ENCODE measurements around the gene HCN2.

The HCN2 gene

DNA sequence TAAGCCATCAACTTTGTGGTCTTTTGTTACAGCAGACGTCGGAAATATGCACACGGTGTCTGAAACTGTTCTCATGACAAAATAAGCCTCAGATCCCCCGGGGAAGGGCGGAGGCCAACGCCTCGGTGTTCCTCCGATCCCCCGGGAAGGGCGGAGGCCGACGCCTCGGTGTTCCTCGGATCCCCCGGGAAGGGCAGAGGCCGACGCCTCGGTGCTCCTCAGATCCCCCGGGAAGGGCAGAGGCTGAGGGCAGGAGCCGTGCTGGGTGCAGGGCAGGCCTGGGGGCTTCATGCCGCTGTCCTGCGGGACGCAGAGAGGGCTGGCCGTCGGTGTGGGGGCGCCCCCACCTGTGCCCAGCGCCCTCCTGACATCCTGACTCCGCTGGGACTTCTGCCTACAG, 54.7 kb downstream of the HCN2 start:
- TF ChIP-seq CTCF (IDR thresholded peaks at IDR 0.05; ENCODE audit: insufficient read depth, low read length, poor library complexity, severe bottlenecking) (no peak), EZH2phosphoT487 (conservative IDR thresholded peaks at IDR 0.05; ENCODE audit: low read length) (no peak)
- H4K20me1 ChIP-seq (ENCODE audit: low read depth, low read length): no peaks in the 10 kb centered on the region
- no peaks in the 10 kb centered on the region for H3K27me3 ChIP-seq (ENCODE audit: low read length)
- H3K4me3 ChIP-seq (ENCODE audit: insufficient read depth, low read length, poor library complexity, severe bottlenecking): no peak overlapping the region
- no peak overlapping the region for H3K4me2 ChIP-seq (ENCODE audit: low read depth, low read length, poor library complexity, severe bottlenecking)
- H3K9ac ChIP-seq (ENCODE audit: low read length): no peak overlapping the region
- H3K79me2 ChIP-seq (ENCODE audit: insufficient read depth, low read length): no peaks in the 10 kb centered on the region
- no peak overlapping the region for H2AFZ ChIP-seq (ENCODE audit: low read depth, low read length, severe bottlenecking)
- no peaks in the 10 kb centered on the region for H3K9me3 ChIP-seq (ENCODE audit: insufficient read depth, low read length)
- H3F3A ChIP-seq (ENCODE audit: insufficient read depth): no peaks in the 10 kb centered on the region
- no peaks in the 10 kb centered on the region for H3K9me2 ChIP-seq (replicated peaks; ENCODE audit: insufficient read depth, low read length)
- H3K27ac ChIP-seq (ENCODE audit: low read depth, low read length): no peak overlapping the region
- H3K36me3 ChIP-seq (ENCODE audit: low read length): no peaks in the 10 kb centered on the region

DNA sequence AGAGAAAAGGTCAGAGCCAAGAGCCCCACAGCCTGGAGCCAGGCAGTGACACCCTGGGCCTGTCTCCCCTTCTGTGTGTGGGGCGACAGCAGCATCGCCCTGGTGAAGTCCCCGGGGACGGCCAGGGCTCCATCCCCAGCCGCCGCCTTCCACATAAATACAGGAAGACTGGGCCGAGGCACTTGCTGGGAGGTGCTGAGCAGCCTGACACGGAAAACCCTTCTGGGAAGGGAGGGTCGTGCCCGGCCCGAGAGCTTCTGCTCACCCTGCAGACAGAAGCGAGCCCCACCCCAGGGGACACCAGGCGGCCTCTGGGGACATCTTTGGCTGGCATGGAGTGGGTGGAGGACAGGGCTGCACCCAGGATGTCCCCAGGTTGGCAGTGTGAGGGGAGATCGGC, 55.1 kb downstream of the HCN2 start:
- Histone ChIP-seq H3K9me3 (ENCODE audit: insufficient read depth, low read length) (no peaks in the 10 kb centered on the region), H3K4me3 (ENCODE audit: insufficient read depth, low read length, poor library complexity, severe bottlenecking) (no peak overlapping the region), H3K9me2 (replicated peaks; ENCODE audit: insufficient read depth, low read length) (no peaks in the 10 kb centered on the region), H3K4me2 (ENCODE audit: low read depth, low read length, poor library complexity, severe bottlenecking) (no peak overlapping the region), H3K27me3 (ENCODE audit: low read length) (no peaks in the 10 kb centered on the region), H3K79me2 (ENCODE audit: insufficient read depth, low read length) (no peaks in the 10 kb centered on the region), H3K27ac (ENCODE audit: low read depth, low read length) (no peak overlapping the region), H3F3A (ENCODE audit: insufficient read depth) (no peaks in the 10 kb centered on the region), H3K9ac (ENCODE audit: low read length) (no peak overlapping the region), H4K20me1 (ENCODE audit: low read depth, low read length) (no peaks in the 10 kb centered on the region), H2AFZ (ENCODE audit: low read depth, low read length, severe bottlenecking) (no peak overlapping the region), H3K36me3 (ENCODE audit: low read length) (no peaks in the 10 kb centered on the region)
- TF ChIP-seq CTCF (IDR thresholded peaks at IDR 0.05; ENCODE audit: insufficient read depth, low read length, poor library complexity, severe bottlenecking) (no peak), EZH2phosphoT487 (conservative IDR thresholded peaks at IDR 0.05; ENCODE audit: low read length) (no peak)

DNA sequence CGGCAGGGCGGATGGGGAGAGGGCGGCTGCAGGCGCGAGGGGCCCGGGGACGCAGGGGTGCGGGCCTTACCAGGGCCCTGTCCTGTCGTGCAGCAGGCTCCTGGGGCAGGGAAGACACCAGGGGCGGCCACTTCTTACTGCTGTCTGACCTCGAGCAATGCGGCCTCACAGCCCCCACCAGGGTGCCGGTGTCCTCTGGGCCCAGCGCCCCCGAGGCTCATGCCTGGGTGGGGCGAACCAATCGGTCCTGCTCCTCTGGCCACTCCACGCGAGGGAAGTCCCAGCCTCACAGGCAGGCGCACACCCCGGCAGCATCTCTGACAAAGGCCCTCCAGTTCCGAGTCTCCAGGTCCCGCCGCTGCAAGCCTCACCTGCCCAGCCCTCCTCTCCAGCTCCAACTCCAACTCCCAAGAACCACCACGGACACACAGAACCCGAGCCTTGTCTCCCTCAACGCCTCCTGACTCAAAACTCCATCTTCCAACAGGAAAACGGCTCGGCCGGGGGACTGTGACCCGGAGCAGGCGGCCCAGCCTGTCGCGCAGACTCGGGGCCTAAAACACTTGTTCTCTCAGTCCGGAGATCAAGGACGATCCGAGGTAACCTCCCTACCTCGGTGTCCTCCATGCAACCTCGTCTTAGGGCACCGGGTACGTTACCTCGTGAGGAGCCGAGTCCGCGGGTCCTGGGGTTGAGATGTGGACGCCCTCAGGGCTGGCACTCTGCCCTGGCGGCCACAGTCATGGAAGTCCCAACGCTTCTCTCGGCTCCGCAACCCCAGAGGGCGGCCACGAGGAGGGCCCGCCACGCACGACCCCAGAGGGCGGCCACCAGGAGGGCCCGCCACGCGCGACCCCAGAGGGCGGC, 56.5 kb downstream of the HCN2 start:
- no peaks in the 10 kb centered on the region for H3K9me3 ChIP-seq (ENCODE audit: insufficient read depth, low read length)
- H2AFZ ChIP-seq (ENCODE audit: low read depth, low read length, severe bottlenecking): no peak overlapping the region
- no peak overlapping the region for H3K4me3 ChIP-seq (ENCODE audit: insufficient read depth, low read length, poor library complexity, severe bottlenecking)
- no peak overlapping the region for H3K4me2 ChIP-seq (ENCODE audit: low read depth, low read length, poor library complexity, severe bottlenecking)
- no peaks in the 10 kb centered on the region for H3F3A ChIP-seq (ENCODE audit: insufficient read depth)
- H3K36me3 ChIP-seq (ENCODE audit: low read length): no peaks in the 10 kb centered on the region
- no peak overlapping the region for H3K9ac ChIP-seq (ENCODE audit: low read length)
- H4K20me1 ChIP-seq (ENCODE audit: low read depth, low read length): no peaks in the 10 kb centered on the region
- TF ChIP-seq EZH2phosphoT487 (conservative IDR thresholded peaks at IDR 0.05; ENCODE audit: low read length) (no peak), CTCF (IDR thresholded peaks at IDR 0.05; ENCODE audit: insufficient read depth, low read length, poor library complexity, severe bottlenecking) (no peak)
- H3K27ac ChIP-seq (ENCODE audit: low read depth, low read length): no peak overlapping the region
- no peaks in the 10 kb centered on the region for H3K27me3 ChIP-seq (ENCODE audit: low read length)
- H3K9me2 ChIP-seq (replicated peaks; ENCODE audit: insufficient read depth, low read length): no peaks in the 10 kb centered on the region
- H3K79me2 ChIP-seq (ENCODE audit: insufficient read depth, low read length): no peaks in the 10 kb centered on the region
